HG02970 (cell line): ENCODE data around the gene SLC7A10.
"Not testable (repeated sequence)": the region's sequence is repeated elsewhere in the genome, so short reads cannot be mapped to it uniquely, and the experiment has no call there.

Experiments
- ATAC-seq: cut with Tn5 transposase; IDR thresholded peaks from one replicate; pipeline ENCODE4 v1.9.1; 2021; ENCODE audit warnings: mild to moderate bottlenecking, moderate library complexity, moderate number of reproducible peaks; ENCODE audit not compliant: unreplicated experiment, low FRiP score

Gene SLC7A10

GRCh38 chr19:33204136-33204973 lies 21.3 kb downstream of the SLC7A10 start:
- ATAC-seq: no peak

GRCh38 chr19:33203529-33203928 lies 22.1 kb downstream of the SLC7A10 start:
- no peak for ATAC-seq

GRCh38 chr19:33202546-33203507 lies 22.8 kb downstream of the SLC7A10 start:
- no peak for ATAC-seq

- no peak for ATAC-seq
These were observed 23.6 kb downstream of the SLC7A10 start for GRCh38 chr19:33201886-33202545.

- ATAC-seq: no peak
These were observed 24.2 kb downstream of the SLC7A10 start for GRCh38 chr19:33201473-33201872.

GRCh38 chr19:33199441-33200265 lies 26.0 kb downstream of the SLC7A10 start:
- no peak for ATAC-seq

- no peak for ATAC-seq
These were observed 27.5 kb downstream of the SLC7A10 start for GRCh38 chr19:33198169-33198568.

- ATAC-seq: no peak
These were observed 28.1 kb downstream of the SLC7A10 start for GRCh38 chr19:33197591-33198000.

- ATAC-seq: no peak
These were observed 29.0 kb downstream of the SLC7A10 start for GRCh38 chr19:33196446-33197193.

GRCh38 chr19:33195645-33196347 lies 29.9 kb downstream of the SLC7A10 start:
- no peak for ATAC-seq

- no peak for ATAC-seq
These were observed 30.6 kb downstream of the SLC7A10 start for GRCh38 chr19:33194886-33195644.

- no peak for ATAC-seq
These were observed 31.1 kb downstream of the SLC7A10 start for GRCh38 chr19:33194532-33194885.

- ATAC-seq: no peak
These were observed 31.7 kb downstream of the SLC7A10 start, which contains the start of gene LRP3 for GRCh38 chr19:33193865-33194362. LRP3 (plus strand) TSS chr19:33194330; CDS start chr19:33194786, 456 bp downstream.

GRCh38 chr19:33193269-33193864 lies 32.3 kb downstream of the SLC7A10 start:
- ATAC-seq: no peak

- ATAC-seq: no peak
These were observed 33.6 kb downstream of the SLC7A10 start for GRCh38 chr19:33192010-33192409.

- no peak for ATAC-seq
These were observed 34.1 kb downstream of the SLC7A10 start for GRCh38 chr19:33191501-33191900.

- ATAC-seq: not testable (repeated sequence)
These were observed 34.6 kb downstream of the SLC7A10 start for GRCh38 chr19:33191092-33191491.
